HepG2 (cell line): ENCODE measurements around the gene FBXL7. TPM values are rescaled to one million over a fixed set of nuclear protein-coding genes. Genes with fewer than 3 reads are reported as not detected.
A peak's percentile ranks its signal among the peaks of the same experiment; 100 is the strongest.

Experiments
- ATAC-seq: fragments of 200-7000 bp; cut with Tn5 transposase; 3 replicates; pipeline ENCODE4 v1.9.1; 2020; ENCODE audit warnings: mild to moderate bottlenecking, moderate library complexity
- Bru-seq: library from RNA; stranded (reverse); fragments of 400-500 nt; gene quantifications from one replicate; lab custom pipeline; 2021; lab: Mats Ljungman, UMichigan
- BruChase-seq, 2 experiments: library from RNA; stranded (reverse); fragments of 400-500 nt; gene quantifications; one replicate each; lab custom pipeline; 2021; lab: Mats Ljungman, UMichigan
- BruUV-seq: library from RNA; stranded (reverse); fragments of 400-500 nt; replicated peaks from 2 replicates; lab custom pipeline; 2021; lab: Mats Ljungman, UMichigan
- CTCF ChIA-PET: fragments of 300-600 bp; formaldehyde crosslinking; extraction: SDS; loops from one replicate; lab custom pipeline; 2021; ENCODE audit warnings: low total read pairs, inconsistent platforms, low intra/inter-chr PET ratio; lab: Yijun Ruan, JAX
- POLR2A ChIA-PET: fragments of 350-600 bp; sonication (Branson Sonifier 250); formaldehyde crosslinking; loops from one replicate; lab custom pipeline; 2020; ENCODE audit warnings: antibody characterized with exemption, inconsistent platforms; lab: Yijun Ruan, JAX
- DNase-seq: peaks from one replicate; pipeline ENCODE4 v3.0.0-alpha.2; 2015; ENCODE audit warnings: low spot score
- FAIRE-seq: peaks from 3 replicates; lab custom pipeline; 2011; peaks lifted over from hg19 to GRCh38; lab: Jason Lieb, UNC
- H2AFZ ChIP-seq: one replicate; pipeline ENCODE4 v1.6.1; 2011; ENCODE audit warnings: low read length, inconsistent platforms
- H3K27ac ChIP-seq: fragments of 300-600 bp; 3 replicates; pipeline ENCODE4 v1.8.0; 2011; ENCODE audit warnings: mixed run types, mild to moderate bottlenecking, mixed read lengths, low read length, inconsistent platforms; ENCODE audit not compliant: insufficient read depth; ENCODE audit errors: extremely low read length
- H3K27me3 ChIP-seq, 2 experiments: fragments of 200-600 bp in 1 of 2; 2 replicates in 1 of 2; 3 replicates in 1 of 2; pipeline versions ENCODE4 v1.6.0 to v1.8.0; 2011; ENCODE audit warnings: low read length in 2 of 2, mild to moderate bottlenecking in 2 of 2, moderate library complexity in 2 of 2, inconsistent platforms in 1 of 2; ENCODE audit not compliant: insufficient read depth in 2 of 2, control insufficient read depth in 1 of 2
- H3K36me3 ChIP-seq, 2 experiments: fragments of 200-600 bp in 1 of 2; replicated peaks in 1 of 2; 2 replicates in 1 of 2; 3 replicates in 1 of 2; pipeline versions ENCODE4 v1.5.1 to v1.8.0; 2011; ENCODE audit warnings: low read length in 2 of 2, inconsistent platforms in 1 of 2; ENCODE audit not compliant: insufficient read depth in 2 of 2, control insufficient read depth in 1 of 2
- H3K4me1 ChIP-seq: 2 replicates; pipeline ENCODE4 v1.5.1; 2012; ENCODE audit warnings: low read length, inconsistent platforms; ENCODE audit not compliant: insufficient read depth
- H3K4me2 ChIP-seq: 2 replicates; pipeline ENCODE4 v1.6.0; 2011; ENCODE audit warnings: low read depth, low read length, inconsistent platforms
- H3K4me3 ChIP-seq, 3 experiments: fragments of 200-600 bp in 1 of 3; sonication (generic), shearing (Covaris generic) in 1 of 3; replicated peaks in 1 of 3; 2 replicates each; pipeline ENCODE4 v1.5.1; 2011 to 2016; ENCODE audit warnings: low read length in 3 of 3, inconsistent platforms in 2 of 3, low read depth in 2 of 3, mild to moderate bottlenecking in 2 of 3, control low read depth in 1 of 3, mixed read lengths in 1 of 3; ENCODE audit not compliant: insufficient read depth in 1 of 3
- H3K79me2 ChIP-seq: one replicate; pipeline ENCODE4 v1.6.1; 2011; ENCODE audit warnings: low read length, inconsistent platforms; ENCODE audit not compliant: insufficient read depth
- H3K9ac ChIP-seq: 2 replicates; pipeline ENCODE4 v1.6.0; 2011; ENCODE audit warnings: mild to moderate bottlenecking, low read depth, low read length, inconsistent platforms; ENCODE audit not compliant: insufficient read depth
- H3K9me3 ChIP-seq: 2 replicates; pipeline ENCODE4 v1.5.1; 2012; ENCODE audit warnings: mild to moderate bottlenecking, low read length
- H4K20me1 ChIP-seq: 2 replicates; pipeline ENCODE4 v1.6.0; 2011; ENCODE audit warnings: inconsistent platforms, mild to moderate bottlenecking, low read length, moderate library complexity; ENCODE audit not compliant: insufficient read depth
- ATF7-NPFF ChIP-seq: sonication (generic); formaldehyde crosslinking; IDR thresholded peaks from 2 replicates; pipeline ENCODE4 v1.8.1; 2023; ENCODE audit warnings: mild to moderate bottlenecking, low read depth, missing genetic modification reagents, moderate library complexity
- CTCF ChIP-seq: sonication (generic); formaldehyde crosslinking; IDR thresholded peaks from 2 replicates; pipeline ENCODE4 v1.5.0; 2020; ENCODE audit warnings: mild to moderate bottlenecking, missing genetic modification reagents, moderate library complexity
- EZH2 ChIP-seq: conservative IDR thresholded peaks from 2 replicates; pipeline ENCODE4 v1.6.1; 2012; ENCODE audit warnings: mild to moderate bottlenecking, low read depth, low read length, moderate library complexity
- HOXA3 ChIP-seq: sonication (generic); formaldehyde crosslinking; IDR thresholded peaks from 2 replicates; pipeline ENCODE4 v1.5.0; 2020; ENCODE audit warnings: missing genetic modification reagents
- MYPOP ChIP-seq: sonication (generic); formaldehyde crosslinking; IDR thresholded peaks from 2 replicates; pipeline ENCODE4 v1.8.1; 2023; ENCODE audit warnings: mild to moderate bottlenecking, moderate library complexity, missing genetic modification reagents
- SMC3 ChIP-seq: IDR thresholded peaks from 2 replicates; pipeline ENCODE4 v1.6.1; 2011; ENCODE audit warnings: low read length, improper control_type of control experiment
- SRSF4 ChIP-seq: fragments of 200-400 bp; formaldehyde crosslinking; IDR thresholded peaks from one replicate; pipeline ENCODE4 v1.6.1; 2018; ENCODE audit warnings: mild to moderate bottlenecking, low read depth, low read length, moderate library complexity; ENCODE audit not compliant: poor library complexity, severe bottlenecking
- TFDP1 ChIP-seq: IDR thresholded peaks from 2 replicates; pipeline ENCODE4 v1.6.1; 2016; ENCODE audit warnings: missing compliant biosample characterization, missing genetic modification reagents, borderline replicate concordance
- ZNF512 ChIP-seq: sonication (generic); formaldehyde crosslinking; IDR thresholded peaks from 2 replicates; pipeline ENCODE4 v1.4.0; 2020; ENCODE audit warnings: mild to moderate bottlenecking, missing genetic modification reagents
- ZNF772 ChIP-seq: sonication (generic); formaldehyde crosslinking; IDR thresholded peaks from 2 replicates; pipeline ENCODE4 v1.5.0; 2020; ENCODE audit warnings: mild to moderate bottlenecking, missing genetic modification reagents
- WGBS: methylation state at CpG from one replicate; pipeline ENCODE4 v1.1.6; 2017; ENCODE audit warnings: low lambda C conversion rate; 5-methylcytosine and 5-hydroxymethylcytosine counted together
- in situ Hi-C: cut with HindIII; loops from 2 replicates; pipeline ENCODE4 v1.10.0; 2017; ENCODE audit warnings: low pct_unique_long_range_greater_than_20kb; ENCODE audit not compliant: extremely low pct_ligation_motif_present
- intact Hi-C: fragments of 100-400 bp; cut with micrococcal nuclease; formaldehyde crosslinking; loops from one replicate; pipeline ENCODE4 v1.10.0; 2022; ENCODE audit not compliant: unreplicated experiment
- long read RNA-seq, 2 experiments: library from RNA in 1 of 2; library from polyadenylated mRNA in 1 of 2; stranded (forward) in 1 of 2; unstranded in 1 of 2; transcript quantifications; one replicate each; pipeline ENCODE4 v2.0.0, GENCODE V29; 2019 to 2022
- polyA minus RNA-seq, 3 experiments: library from RNA; depleted of rRNA, polyadenylated mRNA; stranded (reverse); fragments of >200 nt; gene quantifications; 2 replicates each; pipeline ENCODE4 v1.2.3, GENCODE V29; 2011; ENCODE audit warnings: low replicate concordance in 1 of 3
- polyA plus RNA-seq, 8 experiments: library from polyadenylated mRNA; depleted of rRNA in 3 of 8; stranded (reverse) in 7 of 8; unstranded in 1 of 8; fragments of >200 nt; fragmentation: Illumina TruSeq in 4 of 8; extraction: Trizol in 4 of 8; gene quantifications; 2 replicates each; pipeline versions ENCODE4 v1.2.1 to v1.2.3, GENCODE V29; 2011 to 2016; ENCODE audit warnings: low read depth in 4 of 8, missing spikeins in 1 of 8, mixed read lengths in 1 of 8; ENCODE audit not compliant: insufficient read depth in 1 of 8
- total RNA-seq, 5 experiments: library from RNA; depleted of rRNA; stranded (reverse); fragments of >200 nt; fragmentation: Illumina TruSeq; extraction: Trizol; gene quantifications; 2 replicates each; pipeline ENCODE4 v1.2.3, GENCODE V29; 2016; ENCODE audit warnings: low read depth in 1 of 5

The FBXL7 gene
- total RNA-seq (2016; rRNA removed; fragmentation: Illumina TruSeq; extraction: Trizol) (0.07 TPM in 1 of 2 replicates, not detected in the other), polyA plus RNA-seq (2011; rRNA removed) (not detected in 2 replicates), polyA minus RNA-seq (2011; rRNA and poly(A)+ RNA removed; ENCODE audit: low replicate concordance) (not detected in 2 replicates), Bru-seq, nascent RNA (percentile 4 among the genes with signal in this experiment), BruChase-seq, experiment 1, labeled RNA remaining after a 6-hour chase (percentile 1 among the genes with signal in this experiment), BruChase-seq, experiment 2, labeled RNA remaining after a 2-hour chase (percentile 6 among the genes with signal in this experiment)
- total RNA-seq (2016; cell fraction: cytosol; rRNA removed; fragmentation: Illumina TruSeq; extraction: Trizol; ENCODE audit: low read depth): not detected in 2 replicates
- total RNA-seq (2016; cell fraction: insoluble cytoplasmic fraction; rRNA removed; fragmentation: Illumina TruSeq; extraction: Trizol): not detected in 2 replicates
- total RNA-seq (2016; cell fraction: membrane; rRNA removed; fragmentation: Illumina TruSeq; extraction: Trizol): not detected in 2 replicates
- not detected in 2 replicates for total RNA-seq (2016; cell fraction: nucleus; rRNA removed; fragmentation: Illumina TruSeq; extraction: Trizol)
- polyA plus RNA-seq (2011; cell fraction: cytosol; rRNA removed): not detected in 2 replicates
- polyA plus RNA-seq (2011; cell fraction: nucleus; rRNA removed): not detected in 2 replicates
- polyA plus RNA-seq (2012): not detected in 2 replicates
- polyA plus RNA-seq (2016; cell fraction: cytosol; fragmentation: Illumina TruSeq; extraction: Trizol; ENCODE audit: low read depth): not detected in 2 replicates
- not detected in 2 replicates for polyA plus RNA-seq (2016; cell fraction: insoluble cytoplasmic fraction; fragmentation: Illumina TruSeq; extraction: Trizol; ENCODE audit: low read depth)
- polyA plus RNA-seq (2016; cell fraction: membrane; fragmentation: Illumina TruSeq; extraction: Trizol; ENCODE audit: low read depth): not detected in 2 replicates
- not detected in 2 replicates for polyA plus RNA-seq (2016; cell fraction: nucleus; fragmentation: Illumina TruSeq; extraction: Trizol; ENCODE audit: insufficient read depth, low read depth)
- polyA minus RNA-seq (2011; cell fraction: cytosol; rRNA and poly(A)+ RNA removed): not detected in 2 replicates
- not detected in 2 replicates for polyA minus RNA-seq (2011; cell fraction: nucleus; rRNA and poly(A)+ RNA removed)
- long read RNA-seq, experiment 1: 0 reads
- long read RNA-seq, experiment 2: 0 reads

GRCh38 chr5:15499528-15500324, at the start of gene FBXL7:
FBXL7 (plus strand) TSS chr5:15500180.
- FAIRE-seq (no peak), DNase-seq (peak; percentile 4), ATAC-seq (peak; percentile 91)
- no peak within 1 kb of the TSS for H3K27ac ChIP-seq
- H3K9ac ChIP-seq: no peak within 1 kb of the TSS
- H3K4me3 ChIP-seq: peak within 1 kb of the TSS; percentile 34 to 57 (median 38); a peak in 4 of 6 replicates
- H3K27me3 ChIP-seq: peaks cover 0 to 28% of the 10 kb centered on the region in 2 experiments; a peak in 2 of 5 replicates
- intact Hi-C loops (no loop called here), in situ Hi-C loops (no loop called here)
- ChIA-PET POLR2A (no interaction called here), CTCF (no interaction called here)
- H2AFZ ChIP-seq: no peak within 1 kb of the TSS
- no peaks in the 10 kb centered on the region for H3K36me3 ChIP-seq
- 10% methylated on average over 23 of the region's 60 CpGs for WGBS
- BruUV-seq: no TSS peak
- no peaks in the 10 kb centered on the region for H3K4me1 ChIP-seq
- no peaks in the 10 kb centered on the region for H3K79me2 ChIP-seq
- no peaks in the 10 kb centered on the region for H3K9me3 ChIP-seq
- H3K4me2 ChIP-seq: peak within 1 kb of the TSS; percentile 45; the same call in 1 of the 2 replicates
- no peaks in the 10 kb centered on the region for H4K20me1 ChIP-seq
- peak; percentile 65; the same call in 1 of the 2 replicates for TF ChIP-seq EZH2
- 0 out of 2 replicates have a peak, but pooled peaks have one; percentile 10 for TF ChIP-seq CTCF (CRISPR knock-in tag)
- TF ChIP-seq ATF7-NPFF (CRISPR knock-in tag): no peak
- no peak for TF ChIP-seq SRSF4
- peak; percentile 96 for TF ChIP-seq MYPOP
- no peak for TF ChIP-seq HOXA3 (CRISPR knock-in tag)
- no peak for TF ChIP-seq SMC3
- TF ChIP-seq TFDP1: no peak
- TF ChIP-seq ZNF772 (CRISPR knock-in tag): no peak
- no peak for TF ChIP-seq ZNF512 (CRISPR knock-in tag)
